NT2/D1 (cell line): ENCODE results near the gene ZYG11A.

Experiments used
- SUZ12 ChIP-seq: IDR thresholded peaks from 2 replicates; pipeline ENCODE4 v1.6.1; 2011; ENCODE audit not compliant: insufficient read length, insufficient read depth; ENCODE audit errors: extremely low read depth
- YY1 ChIP-seq: IDR thresholded peaks from 2 replicates; pipeline ENCODE4 v1.6.1; 2011; ENCODE audit not compliant: insufficient read length, insufficient read depth
- ZNF274 ChIP-seq: IDR thresholded peaks from 2 replicates; pipeline ENCODE4 v1.6.1; 2011; ENCODE audit warnings: mild to moderate bottlenecking, low read depth, low read length

- no peak for TF ChIP-seq ZNF274
- TF ChIP-seq SUZ12, result no peak
- no peak for TF ChIP-seq YY1
Measured at GRCh38 chr1:52914463-52914862, 71.9 kb downstream of the ZYG11A start.
